Thyroid gland (tissue), 4 donors: ENCODE results near the gene PIGM. TPM values are rescaled to one million over a fixed set of nuclear protein-coding genes. Genes with fewer than 3 reads are reported as not detected.
A peak's percentile ranks its signal among the peaks of the same experiment; 100 is the strongest.

Experiments
- DNase-seq, 2 donors: peaks; one replicate each; pipeline ENCODE4 v3.0.0-alpha.2; 2019
- H3K27ac ChIP-seq, 3 donors: fragments of 200-600 bp; sonication (generic); 1 replicate in 2 of 3; 2 replicates in 1 of 3; pipeline ENCODE4 v1.5.1; 2016 to 2019; ENCODE audit warnings: mild to moderate bottlenecking in 1 of 3, moderate library complexity in 1 of 3
- H3K27me3 ChIP-seq: fragments of 200-600 bp; sonication (generic); one replicate; pipeline ENCODE4 v1.5.1; 2019
- H3K36me3 ChIP-seq, 2 donors: fragments of 200-600 bp; sonication (generic); one replicate each; pipeline ENCODE4 v1.5.1; 2016 to 2019
- H3K4me1 ChIP-seq, 2 donors: fragments of 200-600 bp; sonication (generic); one replicate each; pipeline ENCODE4 v1.5.1; 2017 to 2019
- H3K4me3 ChIP-seq, 3 donors: fragments of 200-600 bp; sonication (generic); replicated peaks in 1 of 3; 1 replicate in 2 of 3; 2 replicates in 1 of 3; pipeline ENCODE4 v1.5.1; 2016; ENCODE audit warnings: mild to moderate bottlenecking in 1 of 3
- H3K9me3 ChIP-seq: fragments of 200-600 bp; sonication (generic); one replicate; pipeline ENCODE4 v1.5.1; 2017
- POLR2A ChIP-seq, 2 donors: fragments of 450-650 bp; IDR thresholded peaks; one replicate each; pipeline ENCODE4 v1.6.1; 2017; ENCODE audit warnings: antibody characterized with exemption in 2 of 2, mild to moderate bottlenecking in 2 of 2, moderate library complexity in 1 of 2
- WGBS, 2 donors: methylation state at CpG; one replicate each; pipeline ENCODE4 v1.1.5; 2017; 5-methylcytosine and 5-hydroxymethylcytosine counted together
- intact Hi-C: fragments of 100-400 bp; cut with DNase I; formaldehyde crosslinking; loops from one replicate; pipeline ENCODE4 v1.15.1; 2023
- total RNA-seq, 4 donors: library from RNA; depleted of rRNA; stranded (reverse); fragments of >200 nt; gene quantifications; one replicate each; pipeline ENCODE4 v1.2.3, GENCODE V29; 2016
- TF ChIP-seq, protein P1 (sequence below), 6 experiments: fragments of 200-600 bp in 3 of 6; fragments of 450-650 bp in 3 of 6; sonication (generic) in 3 of 6; IDR thresholded peaks; one replicate each; pipeline ENCODE4 v1.5.1; 2016 to 2019; ENCODE audit warnings: antibody characterized with exemption in 6 of 6, mild to moderate bottlenecking in 2 of 6, inconsistent platforms in 1 of 6, moderate library complexity in 1 of 6

Gene PIGM
- total RNA-seq, 4 donors from 2014 or later: 6.7 to 10.0 (median 7.4) TPM

DNA sequence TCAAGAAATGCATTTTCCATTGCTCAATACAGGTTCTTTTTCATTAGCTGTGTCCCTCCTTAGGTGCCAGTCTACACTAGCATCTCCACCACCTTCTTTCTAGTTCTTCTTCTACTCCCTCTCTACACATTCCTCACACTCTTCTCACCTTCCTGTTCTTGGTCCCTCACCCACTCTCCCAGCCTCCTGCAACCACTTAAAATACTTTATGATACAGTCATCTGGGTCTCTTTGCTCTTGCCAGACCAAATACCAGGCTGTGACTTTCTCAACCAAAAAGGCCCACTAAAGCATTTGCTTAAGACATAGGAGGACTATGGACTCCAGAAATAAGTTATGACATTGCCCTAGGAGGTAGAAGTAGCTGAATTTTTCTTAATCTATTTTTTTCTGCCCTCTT lies 35.1 kb downstream of the PIGM start:
- Histone ChIP-seq H3K27ac (no peak overlapping the region), H3K27me3 (no peaks in the 10 kb centered on the region), H3K9me3 (no peaks in the 10 kb centered on the region), H3K4me1 (no peaks in the 10 kb centered on the region), H3K4me3 (no peak overlapping the region), H3K36me3 (no peaks in the 10 kb centered on the region)
- DNase-seq: peak; percentile 25
- intact Hi-C loops: no loop called here
- TF ChIP-seq, protein P1, sequence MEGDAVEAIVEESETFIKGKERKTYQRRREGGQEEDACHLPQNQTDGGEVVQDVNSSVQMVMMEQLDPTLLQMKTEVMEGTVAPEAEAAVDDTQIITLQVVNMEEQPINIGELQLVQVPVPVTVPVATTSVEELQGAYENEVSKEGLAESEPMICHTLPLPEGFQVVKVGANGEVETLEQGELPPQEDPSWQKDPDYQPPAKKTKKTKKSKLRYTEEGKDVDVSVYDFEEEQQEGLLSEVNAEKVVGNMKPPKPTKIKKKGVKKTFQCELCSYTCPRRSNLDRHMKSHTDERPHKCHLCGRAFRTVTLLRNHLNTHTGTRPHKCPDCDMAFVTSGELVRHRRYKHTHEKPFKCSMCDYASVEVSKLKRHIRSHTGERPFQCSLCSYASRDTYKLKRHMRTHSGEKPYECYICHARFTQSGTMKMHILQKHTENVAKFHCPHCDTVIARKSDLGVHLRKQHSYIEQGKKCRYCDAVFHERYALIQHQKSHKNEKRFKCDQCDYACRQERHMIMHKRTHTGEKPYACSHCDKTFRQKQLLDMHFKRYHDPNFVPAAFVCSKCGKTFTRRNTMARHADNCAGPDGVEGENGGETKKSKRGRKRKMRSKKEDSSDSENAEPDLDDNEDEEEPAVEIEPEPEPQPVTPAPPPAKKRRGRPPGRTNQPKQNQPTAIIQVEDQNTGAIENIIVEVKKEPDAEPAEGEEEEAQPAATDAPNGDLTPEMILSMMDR (IDR thresholded peaks at IDR 0.05): no peak
- no peak for TF ChIP-seq POLR2A (IDR thresholded peaks at IDR 0.05)

DNA sequence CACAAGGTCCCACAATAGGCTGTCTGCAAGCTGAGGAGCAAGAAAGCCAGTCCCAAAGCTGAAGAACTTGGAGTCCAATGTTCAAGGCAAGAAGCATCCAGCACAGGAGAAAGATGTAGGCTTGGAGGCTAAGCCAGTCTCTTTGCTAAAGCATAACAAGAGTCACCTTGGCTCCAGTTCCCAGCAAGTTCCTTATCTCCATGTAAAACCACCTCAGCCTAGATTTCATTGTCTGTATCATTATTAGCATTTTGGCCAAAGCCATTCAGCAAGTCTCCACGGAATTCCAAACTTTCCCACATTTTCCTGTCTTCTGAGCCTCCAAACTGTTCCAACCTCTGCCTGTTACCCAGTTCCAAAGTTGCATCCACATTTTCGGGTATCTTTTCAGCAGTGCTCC lies 36.9 kb downstream of the PIGM start:
- intact Hi-C loops: no loop called here
- Histone ChIP-seq H3K9me3 (no peaks in the 10 kb centered on the region), H3K27me3 (no peaks in the 10 kb centered on the region), H3K4me3 (no peak overlapping the region), H3K4me1 (no peaks in the 10 kb centered on the region), H3K27ac (no peak overlapping the region), H3K36me3 (no peaks in the 10 kb centered on the region)
- DNase-seq: no peak
- 94 to 98% methylated on average over 2 of the region's 2 CpGs for WGBS, 2 donors
- TF ChIP-seq, protein P1 (IDR thresholded peaks at IDR 0.05): no peak
- TF ChIP-seq POLR2A (IDR thresholded peaks at IDR 0.05): no peak

DNA sequence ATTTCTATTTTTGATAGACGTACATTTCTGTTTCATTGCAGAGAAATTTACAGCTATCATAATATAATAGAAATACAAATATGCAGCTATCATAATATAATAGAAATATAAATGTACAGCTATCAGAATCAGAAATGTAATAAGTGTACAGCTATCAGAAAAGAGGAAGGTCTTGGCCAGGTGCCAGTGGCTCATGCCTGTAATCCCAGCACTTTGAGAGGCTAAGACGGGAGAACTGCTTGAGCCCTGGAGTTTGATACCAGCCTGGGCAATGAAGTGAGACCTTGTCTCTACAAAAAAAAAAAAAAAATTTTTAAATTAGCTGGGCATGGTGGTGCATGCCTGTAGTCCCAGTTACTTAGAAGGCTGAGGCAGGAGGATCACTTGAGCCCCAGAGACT lies 37.9 kb downstream of the PIGM start:
- Histone ChIP-seq H3K27ac (no peak overlapping the region), H3K9me3 (no peaks in the 10 kb centered on the region), H3K4me3 (no peak overlapping the region), H3K27me3 (no peaks in the 10 kb centered on the region), H3K36me3 (no peaks in the 10 kb centered on the region), H3K4me1 (no peaks in the 10 kb centered on the region)
- no peak for TF ChIP-seq POLR2A (IDR thresholded peaks at IDR 0.05)
- TF ChIP-seq, protein P1 (IDR thresholded peaks at IDR 0.05): no peak
- WGBS, 2 donors: 61 to 67% methylated on average over 2 of the region's 2 CpGs
- intact Hi-C loops: no loop called here
- peak; percentile 25 to 41 for DNase-seq

DNA sequence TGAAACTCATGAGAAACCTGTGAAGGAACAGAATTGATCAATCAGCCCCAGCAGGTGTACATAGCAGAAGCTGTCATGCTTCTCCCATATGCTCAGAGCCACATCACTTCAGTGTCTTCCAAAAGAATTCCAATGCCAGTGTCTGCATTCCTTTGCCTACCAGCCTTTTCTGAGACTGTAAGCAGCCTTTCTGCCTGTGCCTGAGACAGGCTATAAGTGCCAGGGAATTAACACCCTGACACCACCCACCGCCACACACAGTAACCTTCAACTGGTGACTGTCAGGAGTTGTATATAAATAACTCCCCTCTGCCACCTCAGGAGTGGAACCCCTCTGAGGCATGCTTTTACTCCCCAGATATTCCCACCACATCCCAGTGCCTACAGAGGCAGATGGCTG lies 39.6 kb downstream of the PIGM start:
- Histone ChIP-seq H3K9me3 (no peaks in the 10 kb centered on the region), H3K4me3 (no peak overlapping the region), H3K27ac (no peak overlapping the region), H3K27me3 (no peaks in the 10 kb centered on the region), H3K36me3 (no peaks in the 10 kb centered on the region), H3K4me1 (no peaks in the 10 kb centered on the region)
- TF ChIP-seq POLR2A (IDR thresholded peaks at IDR 0.05): no peak
- TF ChIP-seq, protein P1 (IDR thresholded peaks at IDR 0.05): no peak
- intact Hi-C loops: no loop called here
- 82 to 84% methylated on average over 1 of the region's 1 CpG for WGBS, 2 donors
- DNase-seq: no peak

DNA sequence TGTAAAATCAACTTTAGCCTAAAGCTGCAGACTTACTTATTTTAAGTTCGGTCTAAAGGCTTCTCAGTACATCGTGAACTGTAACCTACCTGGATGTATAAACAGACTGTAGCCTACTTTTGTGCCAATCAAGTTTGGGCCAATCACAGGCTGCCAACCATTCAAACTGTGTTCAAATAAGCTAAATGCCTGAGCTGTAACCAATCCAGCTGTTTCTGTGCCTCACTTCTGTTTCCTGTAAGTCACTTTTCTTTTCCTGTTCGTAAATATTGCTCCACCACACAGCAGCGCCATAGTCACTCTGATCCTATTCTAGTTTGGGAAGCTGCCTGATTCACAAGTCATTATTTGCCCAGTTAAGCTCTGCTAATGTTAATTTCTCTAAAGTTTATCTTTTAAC lies 40.3 kb downstream of the PIGM start:
- TF ChIP-seq, protein P1 (IDR thresholded peaks at IDR 0.05): no peak
- no peaks in the 10 kb centered on the region for H3K9me3 ChIP-seq
- H3K27me3 ChIP-seq: no peaks in the 10 kb centered on the region
- H3K4me3 ChIP-seq: no peak overlapping the region
- no peaks in the 10 kb centered on the region for H3K36me3 ChIP-seq
- DNase-seq: no peak
- no peak overlapping the region for H3K27ac ChIP-seq
- intact Hi-C loops: no loop called here
- WGBS, 2 donors: 72 to 74% methylated on average over 4 of the region's 4 CpGs
- no peaks in the 10 kb centered on the region for H3K4me1 ChIP-seq
